Activated CD4-positive, alpha-beta T cell treated with anti-CD3 and anti-CD28 coated beads for 36 hours (primary cell): ENCODE data around the gene STIL. TPM values are rescaled to one million over a fixed set of nuclear protein-coding genes. Genes with fewer than 3 reads are reported as not detected.
"Not testable (repeated sequence)": the region's sequence is repeated elsewhere in the genome, so short reads cannot be mapped to it uniquely, and the experiment has no call there.

Experiments
- ATAC-seq: fragments of 200-7000 bp; cut with Tn5 transposase; one replicate; pipeline ENCODE4 v1.10.0; 2021; ENCODE audit warnings: mild to moderate bottlenecking, moderate library complexity
- CTCF ChIA-PET: fragments of 350-600 bp; sonication (Branson Sonifier 250); formaldehyde crosslinking; loops from one replicate; lab custom pipeline; 2021; ENCODE audit warnings: antibody characterized with exemption; lab: Charles Lee
- POLR2A ChIA-PET: fragments of 350-600 bp; sonication (Branson Sonifier 250); formaldehyde crosslinking; loops from one replicate; lab custom pipeline; 2021; ENCODE audit warnings: antibody characterized with exemption, inconsistent platforms; lab: Charles Lee
- DNase-seq: peaks from one replicate; pipeline ENCODE4 v3.0.0-alpha.2; 2020
- H3K27ac Mint-ChIP-seq: one replicate; pipeline ENCODE4 v1.8.0; 2021; ENCODE audit warnings: mixed read lengths
- H3K27me3 Mint-ChIP-seq: one replicate; pipeline ENCODE4 v1.8.0; 2021; ENCODE audit warnings: mixed read lengths
- H3K36me3 Mint-ChIP-seq: one replicate; pipeline ENCODE4 v1.8.0; 2021; ENCODE audit warnings: low read depth, mixed read lengths
- H3K4me1 Mint-ChIP-seq: one replicate; pipeline ENCODE4 v1.8.0; 2021; ENCODE audit warnings: mixed read lengths
- H3K4me3 Mint-ChIP-seq: one replicate; pipeline ENCODE4 v1.8.0; 2021; ENCODE audit warnings: mild to moderate bottlenecking, moderate library complexity, mixed read lengths
- H3K9me3 Mint-ChIP-seq: one replicate; pipeline ENCODE4 v1.8.0; 2021; ENCODE audit warnings: low read depth, mixed read lengths
- intact Hi-C, 2 experiments: fragments of 100-400 bp; cut with DNase I in 1 of 2; cut with micrococcal nuclease in 1 of 2; formaldehyde crosslinking; loops; one replicate each; pipeline versions ENCODE4 v1.14.2 to v1.15.1; 2022 to 2024; cut with DNase I, micrococcal nuclease
- total RNA-seq, 2 experiments: library from RNA; stranded (reverse); gene quantifications; one replicate each; pipeline ENCODE4 v1.2.3, GENCODE V29; 2021

The STIL gene
- 10 to 100 TPM; 33.9 to 36.0 TPM for total RNA-seq

- Mint-ChIP-seq H3K4me3 (peak within 1 kb of the TSS; percentile 84), H3K9me3 (no peaks in the 10 kb centered on the region), H3K4me1 (peaks cover 10% of the 10 kb centered on the region), H3K27ac (peak within 1 kb of the TSS; percentile 92), H3K36me3 (peaks cover 19% of the 10 kb centered on the region), H3K27me3 (no peaks in the 10 kb centered on the region)
- CTCF ChIA-PET = interaction anchor here (0.7 to 1.8 kb wide), 8 partner anchors 17 to 138 kb away, joined by 3 to 20 read pairs (median 3); partner anchors contain the start of gene CMPK1
- DNase-seq (peak; percentile 99), ATAC-seq (peak; percentile 97)
- intact Hi-C loops = loop anchor here (1.0 kb wide), 5 partner anchors 20 to 595 kb away; partner anchors contain the start of gene EFCAB14 (in 1 of the 2)
- POLR2A ChIA-PET = interaction anchor here (0.6 to 2.0 kb wide), 7 partner anchors 8 to 124 kb away, joined by 3 to 31 read pairs (median 5); partner anchors contain the start of genes CMPK1 and FOXD2
Observed at GRCh38 chr1:47313915-47314664, at the start of gene STIL. STIL (minus strand) TSS chr1:47314147; CDS start chr1:47310319, 3,828 bp downstream.

GRCh38 chr1:47362828-47363227 lies 48.9 kb upstream of the STIL start:
- H3K4me3 Mint-ChIP-seq = no peak overlapping the region
- CTCF ChIA-PET = no interaction called here
- POLR2A ChIA-PET = interaction anchor here (0.6 kb wide), 1 partner anchor 504 kb away, joined by 3 read pairs; no protein-coding TSS in a partner anchor
- no peaks in the 10 kb centered on the region for H3K36me3 Mint-ChIP-seq
- no peak for ATAC-seq
- no peaks in the 10 kb centered on the region for H3K27me3 Mint-ChIP-seq
- no peak for DNase-seq
- no peak overlapping the region for H3K27ac Mint-ChIP-seq
- no peaks in the 10 kb centered on the region for H3K9me3 Mint-ChIP-seq
- H3K4me1 Mint-ChIP-seq = peaks cover 3% of the 10 kb centered on the region
- intact Hi-C loops = no loop called here

- H3K27ac Mint-ChIP-seq = no peak overlapping the region
- intact Hi-C loops = no loop called here
- H3K36me3 Mint-ChIP-seq = no peaks in the 10 kb centered on the region
Observed at GRCh38 chr1:47361380-47361779, 47.4 kb upstream of the STIL start.

GRCh38 chr1:47351305-47351704 lies 37.4 kb upstream of the STIL start:
- Mint-ChIP-seq H3K27me3 (no peaks in the 10 kb centered on the region), H3K27ac (peak overlapping the region; percentile 87), H3K4me3 (no peak overlapping the region), H3K9me3 (no peaks in the 10 kb centered on the region), H3K36me3 (peaks cover 16% of the 10 kb centered on the region), H3K4me1 (peaks cover 28% of the 10 kb centered on the region)
- ChIA-PET CTCF (interaction anchor here (0.7 to 1.4 kb wide), 6 partner anchors 10 to 21 kb away, joined by 3 to 5 read pairs (median 3); no protein-coding TSS in a partner anchor), POLR2A (no interaction called here)
- ATAC-seq = peak; percentile 97
- intact Hi-C loops = loop anchor here (1.0 to 2.0 kb wide), 4 partner anchors 17 to 62 kb away; partner anchors contain the start of gene STIL (in 2 of the 2)
- no peak for DNase-seq

More at GRCh38 chr1:47361380-47361779, 47.4 kb upstream of the STIL start:
- H3K4me1 Mint-ChIP-seq = peaks cover 3% of the 10 kb centered on the region
- H3K27me3 Mint-ChIP-seq = no peaks in the 10 kb centered on the region
- no peak overlapping the region for H3K4me3 Mint-ChIP-seq
- POLR2A ChIA-PET = interaction anchor here (0.6 kb wide), 1 partner anchor 222 kb away, joined by 3 read pairs; no protein-coding TSS in a partner anchor
- CTCF ChIA-PET = no interaction called here
- H3K9me3 Mint-ChIP-seq = no peaks in the 10 kb centered on the region
- ATAC-seq (no peak), DNase-seq (no peak)

GRCh38 chr1:47348246-47348645 lies 34.3 kb upstream of the STIL start:
- peaks cover 25% of the 10 kb centered on the region for H3K4me1 Mint-ChIP-seq
- peaks cover 21% of the 10 kb centered on the region for H3K36me3 Mint-ChIP-seq
- H3K27ac Mint-ChIP-seq = no peak overlapping the region
- ChIA-PET CTCF (interaction anchor here (1.3 kb wide), 1 partner anchor 10 kb away, joined by 5 read pairs; no protein-coding TSS in a partner anchor), POLR2A (interaction anchor here (0.5 kb wide), 1 partner anchor 34 kb away, joined by 5 read pairs; no protein-coding TSS in a partner anchor)
- ATAC-seq = no peak
- no peak for DNase-seq
- no peak overlapping the region for H3K4me3 Mint-ChIP-seq
- intact Hi-C loops = no loop called here
- no peaks in the 10 kb centered on the region for H3K27me3 Mint-ChIP-seq
- no peaks in the 10 kb centered on the region for H3K9me3 Mint-ChIP-seq

GRCh38 chr1:47347735-47348134 lies 33.8 kb upstream of the STIL start:
- peaks cover 23% of the 10 kb centered on the region for H3K36me3 Mint-ChIP-seq
- H3K4me3 Mint-ChIP-seq = no peak overlapping the region
- peaks cover 25% of the 10 kb centered on the region for H3K4me1 Mint-ChIP-seq
- intact Hi-C loops = no loop called here
- DNase-seq (no peak), ATAC-seq (no peak)
- peak overlapping the region; percentile 31 for H3K27ac Mint-ChIP-seq
- CTCF ChIA-PET = no interaction called here
- POLR2A ChIA-PET = no interaction called here
- H3K9me3 Mint-ChIP-seq = no peaks in the 10 kb centered on the region
- no peaks in the 10 kb centered on the region for H3K27me3 Mint-ChIP-seq

GRCh38 chr1:47346979-47347378 lies 33.0 kb upstream of the STIL start:
- DNase-seq, H3K4me3 Mint-ChIP-seq, intact Hi-C loops, H3K27ac Mint-ChIP-seq, H3K27me3 Mint-ChIP-seq, ATAC-seq, H3K9me3 Mint-ChIP-seq, POLR2A ChIA-PET, CTCF ChIA-PET: not testable (repeated sequence)
- Mint-ChIP-seq H3K4me1 (peaks cover 22% of the 10 kb centered on the region), H3K36me3 (peaks cover 23% of the 10 kb centered on the region)

GRCh38 chr1:47340227-47340626 lies 26.3 kb upstream of the STIL start:
- H3K36me3 Mint-ChIP-seq = peaks cover 11% of the 10 kb centered on the region
- CTCF ChIA-PET = interaction anchor here (2.5 kb wide), 1 partner anchor 16 kb away, joined by 5 read pairs; no protein-coding TSS in a partner anchor
- peaks cover 9% of the 10 kb centered on the region for H3K4me1 Mint-ChIP-seq
- DNase-seq (no peak), ATAC-seq (no peak)
- POLR2A ChIA-PET = interaction anchor here (0.6 kb wide), 1 partner anchor 71 kb away, joined by 4 read pairs; no protein-coding TSS in a partner anchor
- no peak overlapping the region for H3K27ac Mint-ChIP-seq
- no peak overlapping the region for H3K4me3 Mint-ChIP-seq
- H3K27me3 Mint-ChIP-seq = no peaks in the 10 kb centered on the region
- no peaks in the 10 kb centered on the region for H3K9me3 Mint-ChIP-seq
- intact Hi-C loops = no loop called here

- no peak for DNase-seq
- H3K27ac Mint-ChIP-seq = no peak overlapping the region
- H3K9me3 Mint-ChIP-seq = no peaks in the 10 kb centered on the region
- H3K4me1 Mint-ChIP-seq = peaks cover 16% of the 10 kb centered on the region
- peaks cover 11% of the 10 kb centered on the region for H3K36me3 Mint-ChIP-seq
- ChIA-PET CTCF (interaction anchor here (0.6 to 2.5 kb wide), 6 partner anchors 10 to 43 kb away, joined by 3 to 5 read pairs (median 5); no protein-coding TSS in a partner anchor), POLR2A (interaction anchor here (0.7 kb wide), 1 partner anchor 64 kb away, joined by 10 read pairs; no protein-coding TSS in a partner anchor)
- intact Hi-C loops = loop anchor here in 1 of 2 experiments (10.0 kb wide), 1 partner anchor 734 kb away; the partner anchor contains the start of gene MKNK1
- no peak overlapping the region for H3K4me3 Mint-ChIP-seq
- H3K27me3 Mint-ChIP-seq = no peaks in the 10 kb centered on the region
- no peak for ATAC-seq
Observed at GRCh38 chr1:47338249-47339077, 24.5 kb upstream of the STIL start.

GRCh38 chr1:47337350-47337749 lies 23.4 kb upstream of the STIL start:
- no peak for DNase-seq
- intact Hi-C loops = loop anchor here in 1 of 2 experiments (10.0 kb wide), 1 partner anchor 733 kb away; the partner anchor contains the start of gene MKNK1
- Mint-ChIP-seq H3K4me1 (peaks cover 16% of the 10 kb centered on the region), H3K4me3 (no peak overlapping the region), H3K9me3 (no peaks in the 10 kb centered on the region), H3K36me3 (peaks cover 7% of the 10 kb centered on the region), H3K27ac (no peak overlapping the region), H3K27me3 (no peaks in the 10 kb centered on the region)
- ChIA-PET CTCF (interaction anchor here (0.8 kb wide), 1 partner anchor 23 kb away, joined by 3 read pairs; the partner anchor contains the start of gene STIL), POLR2A (no interaction called here)
- no peak for ATAC-seq
